ENCODE measurements around the gene NAMPT.

Gene NAMPT

DNA sequence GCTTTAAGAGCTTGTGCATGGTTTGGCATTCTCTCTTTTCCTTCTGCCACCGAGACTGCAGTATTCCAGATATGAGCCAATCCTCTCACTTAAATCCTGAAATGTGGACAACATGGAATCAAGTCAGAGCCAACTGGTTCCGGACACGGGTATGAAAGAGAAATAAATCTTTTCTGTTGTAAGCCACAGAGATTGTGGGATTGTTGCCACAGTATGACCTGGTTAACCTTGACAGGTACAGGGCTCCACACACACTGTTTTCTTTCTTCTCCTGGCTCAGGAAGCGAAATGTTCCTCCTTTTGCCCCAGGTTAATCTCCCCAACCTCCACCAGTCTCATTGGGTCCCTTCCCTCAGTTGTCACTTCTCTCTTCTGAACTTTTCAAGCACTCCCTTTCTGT lies 6.5 kb upstream of the NAMPT start:
- no peak overlapping the region for H3K4me3 ChIP-seq (replicated peaks; ENCODE audit: insufficient read depth, low read length)
- DNase-seq (ENCODE audit: low read depth in 1 of 2, low spot score in 1 of 2), result no peak
- H3K27me3 ChIP-seq (ENCODE audit: insufficient read depth, poor library complexity, severe bottlenecking), result no peaks in the 10 kb centered on the region
- no peak overlapping the region for H3K27ac ChIP-seq (replicated peaks)
- TF ChIP-seq REST (IDR thresholded peaks at IDR 0.05; ENCODE audit: insufficient replicate concordance, low read depth) (no peak), GABPA (IDR thresholded peaks at IDR 0.05; ENCODE audit: low read depth) (no peak)

DNA sequence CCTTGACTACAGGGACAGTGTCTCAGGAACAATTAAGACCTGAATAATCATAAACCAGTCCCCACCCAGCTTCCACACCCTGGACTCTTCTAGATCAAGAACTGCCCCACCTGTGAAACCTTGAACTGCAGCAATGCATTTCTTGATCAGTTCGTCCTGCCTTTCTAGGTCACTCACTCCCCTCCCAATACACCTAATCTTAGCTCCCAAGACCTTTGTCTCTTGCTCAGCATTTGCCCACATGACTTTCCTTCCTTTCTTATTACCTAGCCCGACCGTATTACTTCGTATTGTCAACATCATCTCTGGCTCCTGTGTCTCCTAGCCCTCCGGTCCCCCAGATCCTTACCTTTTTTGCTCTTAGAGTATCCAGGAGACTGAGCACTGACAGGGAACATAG lies 5.5 kb upstream of the NAMPT start:
- Histone ChIP-seq H3K27me3 (ENCODE audit: insufficient read depth, poor library complexity, severe bottlenecking) (no peaks in the 10 kb centered on the region), H3K27ac (replicated peaks) (no peak overlapping the region), H3K4me3 (replicated peaks; ENCODE audit: insufficient read depth, low read length) (no peak overlapping the region)
- no peak for DNase-seq (ENCODE audit: low read depth in 1 of 2, low spot score in 1 of 2)
- no peak for TF ChIP-seq SPI1 (IDR thresholded peaks at IDR 0.05; ENCODE audit: borderline replicate concordance, low read depth)
- no peak for TF ChIP-seq REST (IDR thresholded peaks at IDR 0.05; ENCODE audit: insufficient replicate concordance, low read depth)

DNA sequence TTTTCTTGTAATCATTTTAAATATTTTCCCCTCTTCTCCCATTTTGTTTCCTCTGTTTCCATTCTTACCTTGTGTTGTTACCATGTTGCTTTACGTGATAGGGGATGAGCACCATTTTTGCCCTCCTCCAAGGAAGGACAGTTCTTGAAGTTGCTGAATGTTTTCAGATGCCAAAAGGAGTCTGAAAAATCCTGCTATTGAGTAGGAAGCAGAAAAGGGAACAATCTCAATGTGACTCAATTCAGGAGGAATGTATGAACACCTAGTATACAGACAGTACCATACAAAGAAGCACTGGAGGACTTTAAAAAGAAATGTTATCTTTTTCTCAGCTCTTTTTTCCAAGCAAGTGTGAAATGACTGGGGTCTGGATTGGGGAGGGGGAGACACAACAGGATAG lies 5.1 kb upstream of the NAMPT start:
- no peak for TF ChIP-seq REST (IDR thresholded peaks at IDR 0.05; ENCODE audit: insufficient replicate concordance, low read depth)
- no peak for TF ChIP-seq CTCF (IDR thresholded peaks at IDR 0.05; ENCODE audit: insufficient read depth, low read length)
- no peak for DNase-seq (ENCODE audit: low read depth in 1 of 2, low spot score in 1 of 2)
- H3K27me3 ChIP-seq (ENCODE audit: insufficient read depth, poor library complexity, severe bottlenecking), result no peaks in the 10 kb centered on the region
- H3K27ac ChIP-seq (replicated peaks), result no peak overlapping the region
- H3K4me3 ChIP-seq (replicated peaks; ENCODE audit: insufficient read depth, low read length), result no peak overlapping the region

DNA sequence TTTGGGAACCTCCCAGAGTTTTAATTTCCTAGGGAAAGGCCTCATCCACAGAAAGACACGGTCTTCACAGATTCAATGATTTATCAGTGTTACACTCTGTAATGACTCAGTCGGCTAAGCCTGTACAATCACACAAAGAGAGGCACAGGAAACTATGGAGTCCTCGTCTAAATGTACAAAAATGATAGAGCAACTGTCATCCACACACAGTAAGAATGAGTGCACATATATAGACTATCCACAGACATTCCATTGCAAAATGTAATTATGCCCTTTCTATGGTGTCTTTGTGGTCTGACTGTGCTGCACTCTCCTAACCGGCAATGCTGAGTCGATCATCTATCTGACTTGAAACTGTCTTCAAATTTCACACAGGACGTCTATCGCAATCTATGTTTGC lies 3.5 kb upstream of the NAMPT start:
- no peak for DNase-seq (ENCODE audit: low read depth in 1 of 2, low spot score in 1 of 2)
- Histone ChIP-seq H3K27ac (replicated peaks) (no peak overlapping the region), H3K4me3 (replicated peaks; ENCODE audit: insufficient read depth, low read length) (no peak overlapping the region), H3K27me3 (ENCODE audit: insufficient read depth, poor library complexity, severe bottlenecking) (no peaks in the 10 kb centered on the region)
- TF ChIP-seq POLR2AphosphoS5 (IDR thresholded peaks at IDR 0.05; ENCODE audit: low read depth) (no peak), CTCF (IDR thresholded peaks at IDR 0.05; ENCODE audit: insufficient read depth, low read length) (no peak), SPI1 (IDR thresholded peaks at IDR 0.05; ENCODE audit: borderline replicate concordance, low read depth) (no peak), REST (IDR thresholded peaks at IDR 0.05; ENCODE audit: insufficient replicate concordance, low read depth) (no peak), GABPA (IDR thresholded peaks at IDR 0.05; ENCODE audit: low read depth) (no peak)
